Fibroblast of mammary gland (primary cell): Measurements from ENCODE around the gene LDLRAD4.
A peak's percentile ranks its signal among the peaks of the same experiment; 100 is the strongest.

Experiments
- DNase-seq: peaks from one replicate; pipeline ENCODE4 v3.0.0-alpha.2; 2010; ENCODE audit warnings: low read depth
- H3K4me3 ChIP-seq: 2 replicates; pipeline ENCODE4 v1.5.1; 2011; ENCODE audit warnings: low read depth, mild to moderate bottlenecking, low read length, moderate library complexity; ENCODE audit not compliant: control insufficient read depth
- TF ChIP-seq, protein P1 (sequence below): conservative IDR thresholded peaks from 2 replicates; pipeline ENCODE4 v1.5.1; 2011; ENCODE audit warnings: low read depth, low read length, inconsistent platforms; ENCODE audit not compliant: control insufficient read depth, insufficient read depth

LDLRAD4 gene

DNA sequence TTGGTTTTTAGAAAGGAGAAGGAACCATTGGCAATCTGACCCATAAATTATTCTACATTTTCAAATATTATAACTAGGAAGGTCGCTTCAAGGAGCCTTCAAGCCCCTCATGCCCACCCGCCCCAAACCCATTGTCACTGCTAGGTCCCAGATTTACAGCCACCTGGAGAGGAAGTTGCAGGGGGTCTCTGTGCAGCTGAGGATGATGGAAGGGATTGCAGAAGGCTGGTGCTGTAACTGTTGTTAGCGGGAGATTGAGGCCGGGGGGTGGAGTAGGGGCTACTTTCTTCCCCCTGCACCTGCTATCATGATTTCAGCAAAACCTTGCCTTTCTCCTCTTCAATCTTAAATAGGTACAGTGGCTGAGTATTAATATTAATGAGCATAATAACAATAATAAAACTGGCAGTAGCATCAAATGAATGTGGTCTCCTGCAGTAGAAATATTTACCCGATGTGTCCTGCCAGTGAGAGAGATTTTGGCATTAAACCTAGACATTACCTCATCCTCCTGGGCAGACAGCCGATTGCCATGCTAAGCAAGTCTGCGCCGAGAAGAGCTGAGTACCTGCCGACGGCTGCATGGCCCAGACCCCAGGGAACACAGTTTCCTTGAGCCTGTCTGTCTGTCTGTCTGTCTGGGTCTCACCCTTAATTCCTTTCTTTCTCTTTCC lies 282.4 kb downstream of the LDLRAD4 start:
- no peak overlapping the region for H3K4me3 ChIP-seq
- DNase-seq, result peak; percentile 54
- TF ChIP-seq, protein P1, sequence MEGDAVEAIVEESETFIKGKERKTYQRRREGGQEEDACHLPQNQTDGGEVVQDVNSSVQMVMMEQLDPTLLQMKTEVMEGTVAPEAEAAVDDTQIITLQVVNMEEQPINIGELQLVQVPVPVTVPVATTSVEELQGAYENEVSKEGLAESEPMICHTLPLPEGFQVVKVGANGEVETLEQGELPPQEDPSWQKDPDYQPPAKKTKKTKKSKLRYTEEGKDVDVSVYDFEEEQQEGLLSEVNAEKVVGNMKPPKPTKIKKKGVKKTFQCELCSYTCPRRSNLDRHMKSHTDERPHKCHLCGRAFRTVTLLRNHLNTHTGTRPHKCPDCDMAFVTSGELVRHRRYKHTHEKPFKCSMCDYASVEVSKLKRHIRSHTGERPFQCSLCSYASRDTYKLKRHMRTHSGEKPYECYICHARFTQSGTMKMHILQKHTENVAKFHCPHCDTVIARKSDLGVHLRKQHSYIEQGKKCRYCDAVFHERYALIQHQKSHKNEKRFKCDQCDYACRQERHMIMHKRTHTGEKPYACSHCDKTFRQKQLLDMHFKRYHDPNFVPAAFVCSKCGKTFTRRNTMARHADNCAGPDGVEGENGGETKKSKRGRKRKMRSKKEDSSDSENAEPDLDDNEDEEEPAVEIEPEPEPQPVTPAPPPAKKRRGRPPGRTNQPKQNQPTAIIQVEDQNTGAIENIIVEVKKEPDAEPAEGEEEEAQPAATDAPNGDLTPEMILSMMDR, result no peak

DNA sequence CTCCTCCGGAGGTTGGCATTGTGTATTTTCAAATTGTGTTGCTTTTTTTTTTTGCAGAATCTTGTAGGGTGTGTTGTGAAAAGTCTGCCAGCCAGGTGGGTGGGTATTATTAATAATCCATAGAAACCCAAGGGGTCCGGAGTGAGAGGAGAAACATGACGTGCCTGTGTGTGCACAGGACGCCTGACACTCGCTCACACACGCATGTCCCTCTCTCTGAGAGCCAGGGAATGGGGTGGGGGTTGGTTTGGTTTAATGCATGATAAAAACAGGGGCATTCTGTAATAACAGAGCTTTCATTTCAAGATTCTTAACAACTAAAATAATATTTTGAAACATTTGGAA lies 283.0 kb downstream of the LDLRAD4 start:
- TF ChIP-seq, protein P1, result no peak
- DNase-seq, result no peak
- H3K4me3 ChIP-seq, result no peak overlapping the region

DNA sequence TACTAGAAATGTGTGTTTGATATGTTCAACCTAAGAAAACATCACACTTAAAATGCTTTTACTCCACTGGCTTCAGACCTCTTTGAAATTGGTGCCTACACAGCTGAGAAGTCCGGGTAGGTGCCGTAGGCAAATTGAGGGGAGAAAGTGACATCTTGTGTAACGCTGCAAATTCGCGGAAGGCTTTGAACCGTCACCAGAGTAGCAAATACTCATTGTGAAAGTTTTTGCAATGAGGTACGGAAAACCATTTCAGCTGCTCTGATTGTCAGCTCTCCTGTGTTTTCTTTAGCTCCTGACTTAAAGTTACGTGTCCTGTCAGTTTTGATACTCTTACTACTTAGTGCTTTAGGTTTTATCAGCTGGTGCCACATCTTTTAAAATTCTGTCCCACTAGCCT lies 283.3 kb downstream of the LDLRAD4 start:
- H3K4me3 ChIP-seq, result no peak overlapping the region
- TF ChIP-seq, protein P1, result no peak
- no peak for DNase-seq

DNA sequence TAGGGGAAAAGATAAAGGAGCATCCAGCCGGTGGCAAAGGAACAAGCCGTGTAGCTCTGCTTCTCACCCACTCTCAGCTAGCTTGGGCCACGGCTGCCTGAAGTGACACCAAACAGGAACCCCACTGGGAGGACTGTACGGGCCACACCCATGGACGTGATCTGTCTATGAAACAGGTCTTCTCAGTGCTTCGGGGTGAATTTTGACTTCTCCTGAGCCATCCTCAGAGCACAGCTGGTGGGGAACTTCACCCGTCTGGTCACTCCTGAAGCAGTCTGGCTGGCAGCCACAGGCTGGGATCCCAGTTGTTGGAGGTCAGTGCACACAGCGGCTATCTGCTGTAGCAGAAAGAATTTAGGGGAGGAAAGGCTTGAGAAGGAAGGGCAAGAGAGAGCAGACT lies 284.0 kb downstream of the LDLRAD4 start:
- TF ChIP-seq, protein P1, result no peak
- no peak overlapping the region for H3K4me3 ChIP-seq
- DNase-seq, result no peak

DNA sequence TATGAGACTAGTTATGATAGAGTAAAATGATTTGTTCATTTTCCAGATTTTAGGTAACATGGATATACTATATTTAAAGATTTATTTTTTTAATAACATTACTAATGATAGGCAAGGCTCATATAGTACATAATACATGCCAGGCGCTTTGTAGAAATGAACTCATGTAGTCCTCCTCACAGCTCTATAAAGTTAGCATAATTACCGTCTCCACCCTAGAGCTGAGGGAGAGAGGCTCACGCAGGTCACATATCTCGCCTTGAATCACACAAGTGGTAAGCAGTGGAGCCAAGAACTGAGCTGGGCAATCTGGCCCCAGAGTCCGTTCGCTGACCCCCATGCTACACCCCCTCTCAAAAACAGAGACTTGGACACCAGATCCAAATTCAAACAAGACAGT lies 285.3 kb downstream of the LDLRAD4 start:
- H3K4me3 ChIP-seq, result no peak overlapping the region
- DNase-seq, result no peak
- TF ChIP-seq, protein P1, result no peak

DNA sequence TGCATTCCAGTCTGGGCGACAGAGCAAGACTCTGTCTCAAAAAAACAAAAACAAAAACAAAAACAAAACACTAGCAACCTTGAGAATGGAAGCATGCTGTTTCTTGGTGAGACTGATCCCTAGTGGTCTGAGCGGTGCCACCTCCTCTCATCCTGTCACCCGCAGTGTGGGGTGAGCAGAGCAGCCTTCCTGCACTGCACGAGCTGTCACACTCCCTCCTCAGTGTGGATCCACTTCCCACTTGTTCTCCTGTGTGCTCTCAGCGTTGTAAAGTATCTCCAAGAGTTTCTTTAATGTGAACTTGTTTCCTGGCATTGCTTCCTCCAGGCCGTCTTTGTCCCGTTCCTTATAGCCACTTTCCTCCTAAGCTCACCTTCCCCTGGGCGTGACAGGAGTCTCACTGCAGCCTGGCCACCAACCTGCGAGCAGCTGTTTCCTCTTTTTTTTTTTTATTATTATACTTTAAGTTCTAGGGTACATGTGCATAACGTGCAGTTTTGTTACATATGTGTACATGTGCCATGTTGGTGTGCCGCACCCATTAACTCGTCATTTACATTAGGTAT lies 287.3 kb downstream of the LDLRAD4 start:
- H3K4me3 ChIP-seq, result no peak overlapping the region
- TF ChIP-seq, protein P1, result no peak
- no peak for DNase-seq
